IMR-90 (cell line): ENCODE data around the gene ZNF573. TPM values are rescaled to one million over a fixed set of nuclear protein-coding genes. Genes with fewer than 3 reads are reported as not detected.

Source experiments
- microRNA-seq, 2 experiments: library from miRNA; stranded (forward) in 1 of 2; unstranded in 1 of 2; fragments of 10-50 nt in 1 of 2; fragments of <30 nt in 1 of 2; gene quantifications in 1 of 2; microRNA quantifications in 1 of 2; one replicate each; pipeline versions ENCODE3 to v1.1.0; 2013 to 2020; ENCODE audit not compliant: insufficient read depth in 1 of 2, insufficient read length in 1 of 2, unreplicated experiment in 1 of 2
- polyA plus RNA-seq, 3 experiments: library from polyadenylated mRNA; depleted of rRNA; stranded (reverse); fragments of >200 nt; gene quantifications; 2 replicates each; pipeline ENCODE4 v1.2.3, GENCODE V29; 2012; ENCODE audit warnings: low replicate concordance in 1 of 3
- small RNA-seq, 5 experiments: library from RNA; depleted of rRNA; stranded (forward); fragments of <200 nt; gene quantifications; one replicate each; pipeline ENCODE3, GENCODE V24; 2012
- total RNA-seq: library from RNA; depleted of rRNA; stranded (reverse); fragments of >200 nt; gene quantifications from 2 replicates; pipeline ENCODE4 v1.2.3, GENCODE V29; 2012; rRNA removed

Gene ZNF573
- total and polyA plus RNA-seq, 2 of the 4 experiments (the other 2 are of a cell fraction) = 0.80 to 3.2 TPM

Small RNA genes lying within 50 kb of the gene (microRNA-seq; reads per million reads assigned to microRNA genes)
- not detected for gene SELENOKP1 (ENCODE audit: insufficient read depth, insufficient read length)

Small RNA genes lying within 50 kb of the gene (small RNA-seq; reads per million reads assigned to genes)
- 0 reads per million in 5 experiments for gene SELENOKP1

Other genes starting within 250 kb of the ZNF573 start
- gene ZNF571, start 184.8 kb downstream of the ZNF573 start, total RNA-seq = 2.2 and 2.5 TPM in 2 replicates
- gene ZNF571, start 184.8 kb downstream of the ZNF573 start, polyA plus RNA-seq (2012; rRNA removed) = 0.60 and 0.82 TPM in 2 replicates
- gene ZNF540, start 184.7 kb downstream of the ZNF573 start, total RNA-seq = 0.28 and 0.54 TPM in 2 replicates
- gene ZNF540, start 184.7 kb downstream of the ZNF573 start, polyA plus RNA-seq (2012; rRNA removed) = 0.03 and 0.34 TPM in 2 replicates
- gene ZFP30, start 124.1 kb downstream of the ZNF573 start, total RNA-seq = 10.2 and 13.9 TPM in 2 replicates
- gene ZFP30, start 124.1 kb downstream of the ZNF573 start, polyA plus RNA-seq (2012; rRNA removed) = 1.7 and 2.0 TPM in 2 replicates
- 2.7 and 3.6 TPM in 2 replicates for gene ZNF607, start 59.8 kb downstream of the ZNF573 start, total RNA-seq
- gene ZNF607, start 59.8 kb downstream of the ZNF573 start, polyA plus RNA-seq (2012; rRNA removed) = 0.76 and 1.2 TPM in 2 replicates
- gene WDR87, start 127.0 kb upstream of the ZNF573 start, total RNA-seq = not detected in 2 replicates
- not detected in 2 replicates for gene WDR87, start 127.0 kb upstream of the ZNF573 start, polyA plus RNA-seq (2012; rRNA removed)
- gene SIPA1L3, start 127.6 kb upstream of the ZNF573 start, total RNA-seq = 4.1 and 8.3 TPM in 2 replicates
- 9.4 and 12.7 TPM in 2 replicates for gene SIPA1L3, start 127.6 kb upstream of the ZNF573 start, polyA plus RNA-seq (2012; rRNA removed)